IMR-90 (cell line): ENCODE data around the gene GAS2L2. TPM values are rescaled to one million over a fixed set of nuclear protein-coding genes. Genes with fewer than 3 reads are reported as not detected.
"Not testable (repeated sequence)": the region's sequence is repeated elsewhere in the genome, so short reads cannot be mapped to it uniquely, and the experiment has no call there.

ENCODE experiments used
- ATAC-seq: fragments of 200-7000 bp; cut with Tn5 transposase; 2 replicates; pipeline ENCODE4 v1.9.1; 2020; ENCODE audit warnings: low read depth, mild to moderate bottlenecking, moderate library complexity
- BruUV-seq: library from RNA; stranded (reverse); fragments of 400-500 nt; replicated peaks from 2 replicates; lab custom pipeline; 2021; lab: Mats Ljungman, UMichigan
- CTCF ChIA-PET: fragments of 300-600 bp; formaldehyde crosslinking; extraction: SDS; loops from one replicate; lab custom pipeline; 2021; ENCODE audit warnings: antibody characterized with exemption; lab: Yijun Ruan, JAX
- POLR2A ChIA-PET: fragments of 300-600 bp; sonication (Branson Sonifier 250); formaldehyde crosslinking; loops from one replicate; lab custom pipeline; 2022; ENCODE audit warnings: antibody characterized with exemption; ENCODE audit not compliant: unreplicated experiment; lab: Charles Lee
- DNase-seq: peaks from one replicate; pipeline ENCODE4 v3.0.0; 2013
- H2AFZ ChIP-seq: replicated peaks from 2 replicates; pipeline ENCODE3; 2013; ENCODE audit warnings: low read length, mild to moderate bottlenecking; ENCODE audit not compliant: poor library complexity
- H2AK5ac ChIP-seq: 2 replicates; pipeline ENCODE4 v1.6.1; 2013; ENCODE audit warnings: low read depth, low read length, inconsistent platforms
- H2AK9ac ChIP-seq: replicated peaks from 2 replicates; pipeline ENCODE3; 2013; ENCODE audit warnings: mild to moderate bottlenecking, low read depth, low read length, moderate library complexity; ENCODE audit not compliant: poor library complexity
- H2BK120ac ChIP-seq: 2 replicates; pipeline ENCODE4 v1.6.1; 2013; ENCODE audit warnings: low read depth, low read length, inconsistent platforms
- H2BK15ac ChIP-seq: 3 replicates; pipeline ENCODE4 v1.6.1; 2013; ENCODE audit warnings: low read depth, low read length, inconsistent platforms
- H2BK20ac ChIP-seq: 2 replicates; pipeline ENCODE4 v1.6.1; 2013; ENCODE audit warnings: low read depth, mild to moderate bottlenecking, inconsistent platforms, low read length, moderate library complexity
- H2BK5ac ChIP-seq: 2 replicates; pipeline ENCODE4 v1.6.1; 2013; ENCODE audit warnings: mild to moderate bottlenecking, low read depth, low read length, inconsistent platforms; ENCODE audit not compliant: poor library complexity, severe bottlenecking
- H3K14ac ChIP-seq: replicated peaks from 2 replicates; pipeline ENCODE4 v1.6.1; 2013; ENCODE audit warnings: low read depth, low read length, inconsistent platforms
- H3K18ac ChIP-seq: 2 replicates; pipeline ENCODE4 v1.6.1; 2013; ENCODE audit warnings: low read depth, low read length, control low read depth
- H3K23ac ChIP-seq: 2 replicates; pipeline ENCODE4 v1.6.1; 2013; ENCODE audit warnings: low read depth, low read length, inconsistent platforms
- H3K27ac ChIP-seq: 2 replicates; pipeline ENCODE4 v1.5.1; 2013; ENCODE audit warnings: mild to moderate bottlenecking, control low read depth, low read length; ENCODE audit not compliant: insufficient read depth
- H3K27me3 ChIP-seq: 2 replicates; pipeline ENCODE4 v1.6.1; 2013; ENCODE audit warnings: low read length; ENCODE audit not compliant: control insufficient read depth, insufficient read depth
- H3K36me3 ChIP-seq: 2 replicates; pipeline ENCODE4 v1.6.1; 2013; ENCODE audit warnings: low read length, mixed read lengths; ENCODE audit not compliant: control insufficient read depth, insufficient read depth
- H3K4ac ChIP-seq: 2 replicates; pipeline ENCODE4 v1.6.1; 2013; ENCODE audit warnings: low read depth, low read length, inconsistent platforms
- H3K4me1 ChIP-seq: 2 replicates; pipeline ENCODE4 v1.6.1; 2013; ENCODE audit warnings: low read length, mixed read lengths; ENCODE audit not compliant: control insufficient read depth, insufficient read depth
- H3K4me2 ChIP-seq: 2 replicates; pipeline ENCODE4 v1.6.1; 2013; ENCODE audit warnings: low read depth, mild to moderate bottlenecking, control low read depth, low read length, moderate library complexity
- H3K4me3 ChIP-seq: 2 replicates; pipeline ENCODE4 v1.5.1; 2013; ENCODE audit warnings: low read depth, mild to moderate bottlenecking, control low read depth, low read length, moderate library complexity; ENCODE audit not compliant: insufficient read depth
- H3K56ac ChIP-seq: 2 replicates; pipeline ENCODE4 v1.6.1; 2013; ENCODE audit warnings: low read length, inconsistent platforms; ENCODE audit not compliant: insufficient read depth; ENCODE audit errors: extremely low read depth
- H3K79me1 ChIP-seq, 2 experiments: 2 replicates each; pipeline ENCODE4 v1.6.1; 2013; ENCODE audit warnings: low read length in 2 of 2, inconsistent platforms in 1 of 2, low read depth in 1 of 2
- H3K9ac ChIP-seq: 2 replicates; pipeline ENCODE4 v1.6.1; 2013; ENCODE audit warnings: low read depth, low read length, control low read depth
- H3K9me1 ChIP-seq: 2 replicates; pipeline ENCODE4 v1.6.1; 2013; ENCODE audit warnings: low read length, inconsistent platforms; ENCODE audit not compliant: insufficient read depth
- H3K9me3 ChIP-seq: 2 replicates; pipeline ENCODE4 v1.6.1; 2013; ENCODE audit warnings: low read length; ENCODE audit not compliant: control insufficient read depth, insufficient read depth
- H4K20me1 ChIP-seq: 2 replicates; pipeline ENCODE4 v1.6.1; 2013; ENCODE audit warnings: low read length, inconsistent platforms; ENCODE audit not compliant: insufficient read depth
- H4K5ac ChIP-seq: 2 replicates; pipeline ENCODE4 v1.6.1; 2013; ENCODE audit warnings: mild to moderate bottlenecking, low read depth, low read length, control low read depth
- H4K8ac ChIP-seq, 2 experiments: 2 replicates each; pipeline ENCODE4 v1.6.1; 2013; ENCODE audit warnings: low read depth in 2 of 2, low read length in 2 of 2, control low read depth in 1 of 2, inconsistent platforms in 1 of 2
- H4K91ac ChIP-seq: 2 replicates; pipeline ENCODE4 v1.6.1; 2013; ENCODE audit warnings: low read depth, low read length, inconsistent platforms; ENCODE audit not compliant: insufficient read depth
- WGBS, 2 experiments: methylation state at CpG; one replicate each; pipeline versions ENCODE4 v1.1.5 to v1.1.7; 2013; ENCODE audit warnings: missing lambda C conversion rate in 2 of 2; ENCODE audit not compliant: insufficient read length in 1 of 2; ENCODE audit errors: extremely low coverage in 2 of 2; 5-methylcytosine and 5-hydroxymethylcytosine counted together
- dilution Hi-C: fragments of 300-500 bp; cut with HindIII; formaldehyde crosslinking; loops from one replicate; pipeline ENCODE4 v1.14.3; 2018; ENCODE audit warnings: low sequenced_read_pairs; ENCODE audit not compliant: unreplicated experiment
- in situ Hi-C: fragments of 300-500 bp; cut with MboI; formaldehyde crosslinking; loops from 3 replicates; pipeline ENCODE4 v1.14.3; 2019; ENCODE audit warnings: low sequenced_read_pairs, inconsistent platforms, mixed read lengths
- intact Hi-C: fragments of 100-400 bp; cut with micrococcal nuclease; formaldehyde crosslinking; loops from 2 replicates; pipeline ENCODE4 v1.10.0; 2022
- polyA plus RNA-seq, 3 experiments: library from polyadenylated mRNA; depleted of rRNA; stranded (reverse); fragments of >200 nt; gene quantifications; 2 replicates each; pipeline ENCODE4 v1.2.3, GENCODE V29; 2012; ENCODE audit warnings: low replicate concordance in 1 of 3
- total RNA-seq: library from RNA; depleted of rRNA; stranded (reverse); fragments of >200 nt; gene quantifications from 2 replicates; pipeline ENCODE4 v1.2.3, GENCODE V29; 2012

The GAS2L2 gene
- total and polyA plus RNA-seq, 2 of the 4 experiments (the other 2 are of a cell fraction), result 0.02 TPM; not detected in 1

DNA sequence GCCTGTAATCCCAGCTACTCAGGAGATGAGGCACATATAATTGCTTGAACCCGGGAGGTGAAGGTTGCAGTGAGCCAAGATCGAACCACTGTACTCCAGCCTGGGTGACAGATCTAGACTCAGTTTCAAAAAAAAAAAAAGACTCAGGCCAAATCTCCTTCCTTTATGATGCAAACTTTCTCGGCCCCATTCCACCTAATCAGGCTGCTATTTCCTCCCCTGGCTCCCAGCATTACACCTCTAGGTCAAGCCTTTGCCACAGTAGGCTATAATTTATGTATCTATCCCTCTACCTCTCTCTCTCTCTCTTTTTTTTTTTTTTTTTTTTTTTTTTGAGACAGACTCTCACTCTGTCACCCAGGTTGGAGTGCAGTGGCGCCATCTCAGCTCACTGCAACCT lies 1.5 kb downstream of the GAS2L2 start:
- H3K14ac ChIP-seq, H2BK20ac ChIP-seq, H3K23ac ChIP-seq, H3K4me1 ChIP-seq, H3K79me1 ChIP-seq, H2BK5ac ChIP-seq, H4K91ac ChIP-seq, H2AK5ac ChIP-seq, H4K8ac ChIP-seq, H2BK120ac ChIP-seq, H4K5ac ChIP-seq, H3K18ac ChIP-seq, H2AK9ac ChIP-seq, H3K4me2 ChIP-seq, H3K4ac ChIP-seq, H2AFZ ChIP-seq, H3K56ac ChIP-seq, H2BK15ac ChIP-seq, intact Hi-C loops, H3K9me1 ChIP-seq, in situ Hi-C loops, POLR2A ChIA-PET, BruUV-seq, ATAC-seq, H3K9ac ChIP-seq, dilution Hi-C loops, H3K27ac ChIP-seq, H4K20me1 ChIP-seq, H3K9me3 ChIP-seq, H3K4me3 ChIP-seq, H3K36me3 ChIP-seq: not testable (repeated sequence)
- WGBS, 2 experiments, result 100% methylated on average over 1 of the region's 4 CpGs; no CpG with 5 or more reads in 1 of the 2 experiments
- H3K27me3 ChIP-seq, result peaks cover 46% of the 10 kb centered on the region
- CTCF ChIA-PET, result interaction anchor here (1.2 kb wide), 1 partner anchor 13 kb away, joined by 3 read pairs; no protein-coding TSS in a partner anchor
- DNase-seq, result peak; percentile 34
